ENCODE measurements around the gene CLDN5.

DNA sequence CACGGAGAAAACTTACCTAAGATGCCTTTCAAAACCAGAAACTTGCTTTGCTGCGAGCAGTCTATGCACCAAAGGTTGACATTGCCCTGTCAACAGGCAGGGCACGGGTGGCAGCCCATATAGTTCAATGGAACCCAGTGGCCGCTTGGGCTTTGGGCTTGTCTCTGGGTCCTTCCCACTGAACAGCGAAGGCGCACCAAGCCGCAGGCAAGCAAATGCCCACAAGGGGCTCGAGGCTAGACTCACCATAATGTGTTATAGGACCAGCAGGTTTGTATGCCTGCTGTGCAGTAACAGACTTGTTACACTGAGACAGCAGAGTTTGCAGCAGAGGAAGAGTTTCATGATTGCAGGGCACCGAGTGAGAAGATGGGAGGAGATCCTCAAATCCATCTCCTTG, 20.3 kb downstream of the CLDN5 start:
- no peak for TF ChIP-seq CTCF (IDR thresholded peaks at IDR 0.05; ENCODE audit: insufficient read depth, low read depth, low read length)
- TF ChIP-seq EZH2 (IDR thresholded peaks at IDR 0.05; ENCODE audit: insufficient read depth, low read length), result no peak

Measured in astrocyte (in vitro differentiated cells and primary cell).